ENCODE data around the gene AFAP1L2.
"Not testable (repeated sequence)": the region's sequence is repeated elsewhere in the genome, so short reads cannot be mapped to it uniquely, and the experiment has no call there.

The AFAP1L2 gene

GRCh38 chr10:114337510-114338462, 66.5 kb downstream of the AFAP1L2 start:
- DNase-seq, result peak in 1 of 51 donors; percentile 27

- DNase-seq, result no peak
Observed at GRCh38 chr10:114336823-114337509, 67.3 kb downstream of the AFAP1L2 start.

- no peak for DNase-seq
Observed at GRCh38 chr10:114335614-114336013, 68.7 kb downstream of the AFAP1L2 start.

- no peak for DNase-seq
Observed at GRCh38 chr10:114334301-114334700, 70.0 kb downstream of the AFAP1L2 start.

- DNase-seq, result not testable (repeated sequence)
Observed at GRCh38 chr10:114333441-114333840, 70.9 kb downstream of the AFAP1L2 start.

- no peak for DNase-seq
Observed at GRCh38 chr10:114332301-114333192, 71.8 kb downstream of the AFAP1L2 start.

GRCh38 chr10:114329634-114330365, 74.5 kb downstream of the AFAP1L2 start:
- peak in 2 of 51 donors; percentile 4 for DNase-seq

- DNase-seq, result peak in 24 of 51 donors; percentile 10 to 58 (median 32)
Observed at GRCh38 chr10:114328874-114329273, 75.4 kb downstream of the AFAP1L2 start.

- no peak for DNase-seq
Observed at GRCh38 chr10:114328441-114328812, 75.9 kb downstream of the AFAP1L2 start.

GRCh38 chr10:114327537-114328440, 76.5 kb downstream of the AFAP1L2 start:
- DNase-seq, result no peak

GRCh38 chr10:114326795-114327194, 77.5 kb downstream of the AFAP1L2 start:
- no peak for DNase-seq

GRCh38 chr10:114323023-114323422, 81.3 kb downstream of the AFAP1L2 start:
- DNase-seq, result no peak

- DNase-seq, result no peak
Observed at GRCh38 chr10:114322344-114322743, 82.0 kb downstream of the AFAP1L2 start.

- DNase-seq, result no peak
Observed at GRCh38 chr10:114320249-114321116, 83.8 kb downstream of the AFAP1L2 start.

GRCh38 chr10:114319406-114320248, 84.7 kb downstream of the AFAP1L2 start:
- DNase-seq, result no peak

- DNase-seq, result no peak
Observed at GRCh38 chr10:114316744-114317143, 87.6 kb downstream of the AFAP1L2 start.

GRCh38 chr10:114315566-114316420, 88.5 kb downstream of the AFAP1L2 start:
- no peak for DNase-seq

Measured in hypothalamus (tissue), 51 donors.